NB4 (cell line): ENCODE measurements around the gene LTA4H.
A peak's percentile ranks its signal among the peaks of the same experiment; 100 is the strongest.

ENCODE experiments used
- DNase-seq: peaks from one replicate; pipeline ENCODE4 v3.0.0; 2010; ENCODE audit warnings: low read depth
- H3K4me3 ChIP-seq: one replicate; pipeline ENCODE4 v1.5.1; 2011; ENCODE audit warnings: mild to moderate bottlenecking, low read depth, low read length, moderate library complexity
- CTCF ChIP-seq: IDR thresholded peaks from one replicate; pipeline ENCODE4 v1.5.1; 2012; ENCODE audit warnings: low read depth, low read length
- MAX ChIP-seq: IDR thresholded peaks from 2 replicates; pipeline ENCODE4 v1.6.1; 2011; ENCODE audit warnings: low read depth, low read length
- MYC ChIP-seq: IDR thresholded peaks from 2 replicates; pipeline ENCODE4 v1.6.1; 2011; ENCODE audit warnings: low read depth, low read length
- POLR2A ChIP-seq: IDR thresholded peaks from 2 replicates; pipeline ENCODE4 v1.6.1; 2011; ENCODE audit warnings: mild to moderate bottlenecking; ENCODE audit not compliant: insufficient read length; ENCODE audit errors: extremely low read depth

LTA4H gene

GRCh38 chr12:96033549-96034389 is 1.6 kb downstream of the LTA4H start:
- TF ChIP-seq MYC (no peak), CTCF (no peak), POLR2A (no peak), MAX (no peak)
- peak; percentile 32 for DNase-seq
- peak overlapping the region; percentile 87 for H3K4me3 ChIP-seq

GRCh38 chr12:96029826-96030225 is 5.6 kb downstream of the LTA4H start:
- peak; percentile 20 for DNase-seq
- H3K4me3 ChIP-seq, result no peak overlapping the region
- TF ChIP-seq MYC, result no peak
- TF ChIP-seq MAX, result no peak
- TF ChIP-seq CTCF, result no peak
- no peak for TF ChIP-seq POLR2A

GRCh38 chr12:96028538-96028937 is 6.8 kb downstream of the LTA4H start:
- H3K4me3 ChIP-seq, result no peak overlapping the region
- no peak for DNase-seq
- no peak for TF ChIP-seq MYC
- TF ChIP-seq CTCF, result no peak
- no peak for TF ChIP-seq POLR2A
- no peak for TF ChIP-seq MAX

- no peak for TF ChIP-seq MYC
- no peak for TF ChIP-seq CTCF
- no peak for TF ChIP-seq POLR2A
- no peak for TF ChIP-seq MAX
- no peak overlapping the region for H3K4me3 ChIP-seq
- no peak for DNase-seq
Measured at GRCh38 chr12:96026331-96026730, 9.1 kb downstream of the LTA4H start.

GRCh38 chr12:96025518-96025917 is 9.9 kb downstream of the LTA4H start:
- no peak for DNase-seq
- TF ChIP-seq MAX, result no peak
- TF ChIP-seq POLR2A, result no peak
- TF ChIP-seq CTCF, result no peak
- H3K4me3 ChIP-seq, result no peak overlapping the region
